HepG2 (cell line): ENCODE results near the gene DLX6. TPM values are rescaled to one million over a fixed set of nuclear protein-coding genes. Genes with fewer than 3 reads are reported as not detected.

Experiments used
- BRCA1 ChIP-seq: sonication (generic); formaldehyde crosslinking; IDR thresholded peaks from 2 replicates; pipeline ENCODE4 v1.4.0; 2020; ENCODE audit warnings: missing genetic modification reagents
- EHMT2 ChIP-seq: fragments of 200-600 bp; sonication (generic); IDR thresholded peaks from 2 replicates; pipeline ENCODE4 v1.7.0; 2017; ENCODE audit warnings: antibody characterized with exemption, low read depth, low read length, borderline replicate concordance
- HDAC2 ChIP-seq: sonication (generic); formaldehyde crosslinking; IDR thresholded peaks from 2 replicates; pipeline ENCODE4 v1.4.0; 2020; ENCODE audit warnings: missing genetic modification reagents
- IRF2 ChIP-seq: IDR thresholded peaks from 2 replicates; pipeline ENCODE4 v1.6.1; 2018; ENCODE audit warnings: missing genetic modification reagents, missing compliant biosample characterization
- ISX ChIP-seq: sonication (generic); formaldehyde crosslinking; conservative IDR thresholded peaks from 2 replicates; pipeline ENCODE4 v1.5.0; 2020; ENCODE audit warnings: missing genetic modification reagents
- KDM1A ChIP-seq: IDR thresholded peaks from 2 replicates; pipeline ENCODE4 v1.6.1; 2016; ENCODE audit warnings: missing compliant biosample characterization
- KDM3A ChIP-seq: IDR thresholded peaks from 2 replicates; pipeline ENCODE4 v1.6.1; 2018; ENCODE audit warnings: low read depth, missing compliant biosample characterization
- KDM4B ChIP-seq: sonication (generic); formaldehyde crosslinking; IDR thresholded peaks from 2 replicates; pipeline ENCODE4 v1.4.0; 2020; ENCODE audit warnings: missing genetic modification reagents
- KDM5B ChIP-seq: sonication (generic); formaldehyde crosslinking; IDR thresholded peaks from 2 replicates; pipeline ENCODE4 v1.4.0; 2020; ENCODE audit warnings: missing genetic modification reagents, mild to moderate bottlenecking, borderline replicate concordance
- KLF11 ChIP-seq: IDR thresholded peaks from 2 replicates; pipeline ENCODE4 v1.6.1; 2016; ENCODE audit warnings: missing compliant biosample characterization
- MED13 ChIP-seq: sonication (generic); formaldehyde crosslinking; IDR thresholded peaks from 2 replicates; pipeline ENCODE4 v1.5.0; 2020; ENCODE audit warnings: missing genetic modification reagents
- MTF1 ChIP-seq: sonication (generic); formaldehyde crosslinking; IDR thresholded peaks from 2 replicates; pipeline ENCODE4 v1.5.0; 2020; ENCODE audit warnings: missing genetic modification reagents
- RBM39 ChIP-seq: fragments of 200-400 bp; formaldehyde crosslinking; IDR thresholded peaks from one replicate; pipeline ENCODE4 v1.6.1; 2018; ENCODE audit warnings: antibody characterized with exemption, mild to moderate bottlenecking, low read depth, low read length; ENCODE audit not compliant: poor library complexity, severe bottlenecking
- REPIN1 ChIP-seq: sonication (generic); formaldehyde crosslinking; IDR thresholded peaks from 2 replicates; pipeline ENCODE4 v1.8.0; 2022; ENCODE audit warnings: missing genetic modification reagents, low read depth, mild to moderate bottlenecking, borderline replicate concordance
- RFX1 ChIP-seq: fragments of 450-650 bp; IDR thresholded peaks from 2 replicates; pipeline ENCODE4 v1.6.1; 2017
- SIN3B ChIP-seq: fragments of 150-350 bp; IDR thresholded peaks from 2 replicates; pipeline ENCODE4 v1.6.1; 2014; ENCODE audit warnings: low read length
- XRCC5 ChIP-seq: fragments of 200-400 bp; formaldehyde crosslinking; optimal IDR thresholded peaks from 2 replicates; pipeline ENCODE3; 2017; ENCODE audit warnings: mild to moderate bottlenecking, low read length
- ZNF205 ChIP-seq: IDR thresholded peaks from 2 replicates; pipeline ENCODE4 v1.6.1; 2018; ENCODE audit warnings: missing biosample characterization, missing genetic modification reagents
- ZNF367 ChIP-seq: sonication (generic); formaldehyde crosslinking; IDR thresholded peaks from 2 replicates; pipeline ENCODE4 v1.4.0; 2020; ENCODE audit warnings: missing genetic modification reagents, borderline replicate concordance
- ZNF562 ChIP-seq: sonication (generic); formaldehyde crosslinking; IDR thresholded peaks from 2 replicates; pipeline ENCODE4 v1.8.0; 2022; ENCODE audit warnings: missing genetic modification reagents, borderline replicate concordance
- ZNF564 ChIP-seq: sonication (generic); formaldehyde crosslinking; IDR thresholded peaks from 2 replicates; pipeline ENCODE4 v1.8.1; 2023; ENCODE audit warnings: mild to moderate bottlenecking, missing genetic modification reagents
- ZNF780A ChIP-seq: sonication (generic); formaldehyde crosslinking; IDR thresholded peaks from 2 replicates; pipeline ENCODE4 v1.8.0; 2022; ENCODE audit warnings: mild to moderate bottlenecking, missing genetic modification reagents, moderate library complexity
- ZNF782 ChIP-seq: sonication (generic); formaldehyde crosslinking; IDR thresholded peaks from 2 replicates; pipeline ENCODE4 v1.4.0; 2020; ENCODE audit warnings: missing genetic modification reagents, mild to moderate bottlenecking, borderline replicate concordance
- polyA plus RNA-seq, 8 experiments: library from polyadenylated mRNA; depleted of rRNA in 3 of 8; stranded (reverse) in 7 of 8; unstranded in 1 of 8; fragments of >200 nt; fragmentation: Illumina TruSeq in 4 of 8; extraction: Trizol in 4 of 8; gene quantifications; 2 replicates each; pipeline versions ENCODE4 v1.2.1 to v1.2.3, GENCODE V29; 2011 to 2016; ENCODE audit warnings: low read depth in 4 of 8, missing spikeins in 1 of 8, mixed read lengths in 1 of 8; ENCODE audit not compliant: insufficient read depth in 1 of 8
- total RNA-seq, 5 experiments: library from RNA; depleted of rRNA; stranded (reverse); fragments of >200 nt; fragmentation: Illumina TruSeq; extraction: Trizol; gene quantifications; 2 replicates each; pipeline ENCODE4 v1.2.3, GENCODE V29; 2016; ENCODE audit warnings: low read depth in 1 of 5
- TF ChIP-seq, protein P1 (sequence below): sonication (generic); formaldehyde crosslinking; conservative IDR thresholded peaks from 2 replicates; pipeline ENCODE4 v1.8.0; 2022; ENCODE audit warnings: missing genetic modification reagents
- TF ChIP-seq, protein P2 (sequence below): sonication (generic); formaldehyde crosslinking; IDR thresholded peaks from 2 replicates; pipeline ENCODE4 v1.5.1; 2020; ENCODE audit warnings: missing genetic modification reagents, mild to moderate bottlenecking, borderline replicate concordance
- TF ChIP-seq, protein P3 (sequence below): sonication (generic); formaldehyde crosslinking; IDR thresholded peaks from 2 replicates; pipeline ENCODE4 v1.9.0; 2022; ENCODE audit warnings: missing genetic modification reagents, mild to moderate bottlenecking, borderline replicate concordance
- TF ChIP-seq, protein P4 (sequence below): sonication (generic); formaldehyde crosslinking; IDR thresholded peaks from 2 replicates; pipeline ENCODE4 v1.8.0; 2022; ENCODE audit warnings: mild to moderate bottlenecking, missing genetic modification reagents, moderate library complexity

DLX6 gene
- total and polyA plus RNA-seq, 2 of the 13 experiments (the other 11 are each of a cell fraction or from before 2014, with no cell fraction given): 3.5 to 5.5 TPM

DNA sequence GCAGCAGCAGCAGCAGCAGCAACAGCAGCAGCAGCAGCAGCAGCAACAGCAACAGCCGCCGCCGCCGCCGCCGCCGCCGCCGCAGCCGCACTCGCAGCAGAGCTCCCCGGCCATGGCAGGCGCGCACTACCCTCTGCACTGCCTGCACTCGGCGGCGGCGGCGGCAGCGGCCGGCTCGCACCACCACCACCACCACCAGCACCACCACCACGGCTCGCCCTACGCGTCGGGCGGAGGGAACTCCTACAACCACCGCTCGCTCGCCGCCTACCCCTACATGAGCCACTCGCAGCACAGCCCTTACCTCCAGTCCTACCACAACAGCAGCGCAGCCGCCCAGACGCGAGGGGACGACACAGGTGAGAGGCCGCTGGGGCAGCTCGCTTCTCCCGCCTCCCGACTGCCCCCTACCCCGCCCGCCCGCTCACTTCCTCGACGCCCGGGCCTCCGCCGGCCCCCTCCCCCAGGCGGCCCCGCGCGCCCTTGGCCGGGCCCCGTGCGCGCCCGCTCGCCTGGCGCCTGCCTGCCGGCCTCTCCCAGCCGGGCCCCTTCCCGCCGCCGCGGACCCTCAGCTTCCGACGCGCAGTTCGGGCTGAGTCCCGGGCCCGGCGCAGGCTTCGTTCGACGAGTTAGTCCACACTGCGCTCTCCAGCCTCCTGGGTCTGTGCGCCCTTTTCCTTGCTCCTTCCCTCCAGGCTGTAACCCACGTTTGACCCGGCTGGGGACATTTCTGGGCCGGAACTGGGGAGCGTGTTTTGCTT, 882 bp downstream of the DLX6 start (continued):
- peak; percentile 77; the same call in 1 of the 2 replicates for TF ChIP-seq KDM5B
- TF ChIP-seq, protein P1, sequence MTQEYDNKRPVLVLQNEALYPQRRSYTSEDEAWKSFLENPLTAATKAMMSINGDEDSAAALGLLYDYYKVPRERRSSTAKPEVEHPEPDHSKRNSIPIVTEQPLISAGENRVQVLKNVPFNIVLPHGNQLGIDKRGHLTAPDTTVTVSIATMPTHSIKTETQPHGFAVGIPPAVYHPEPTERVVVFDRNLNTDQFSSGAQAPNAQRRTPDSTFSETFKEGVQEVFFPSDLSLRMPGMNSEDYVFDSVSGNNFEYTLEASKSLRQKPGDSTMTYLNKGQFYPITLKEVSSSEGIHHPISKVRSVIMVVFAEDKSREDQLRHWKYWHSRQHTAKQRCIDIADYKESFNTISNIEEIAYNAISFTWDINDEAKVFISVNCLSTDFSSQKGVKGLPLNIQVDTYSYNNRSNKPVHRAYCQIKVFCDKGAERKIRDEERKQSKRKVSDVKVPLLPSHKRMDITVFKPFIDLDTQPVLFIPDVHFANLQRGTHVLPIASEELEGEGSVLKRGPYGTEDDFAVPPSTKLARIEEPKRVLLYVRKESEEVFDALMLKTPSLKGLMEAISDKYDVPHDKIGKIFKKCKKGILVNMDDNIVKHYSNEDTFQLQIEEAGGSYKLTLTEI (CRISPR knock-in tag): no peak; the same call in 1 of the 2 replicates
- no peak; the same call in 1 of the 2 replicates for TF ChIP-seq ZNF562
- TF ChIP-seq ZNF367 (CRISPR knock-in tag): no peak; the same call in 1 of the 2 replicates
- TF ChIP-seq, protein P2, sequence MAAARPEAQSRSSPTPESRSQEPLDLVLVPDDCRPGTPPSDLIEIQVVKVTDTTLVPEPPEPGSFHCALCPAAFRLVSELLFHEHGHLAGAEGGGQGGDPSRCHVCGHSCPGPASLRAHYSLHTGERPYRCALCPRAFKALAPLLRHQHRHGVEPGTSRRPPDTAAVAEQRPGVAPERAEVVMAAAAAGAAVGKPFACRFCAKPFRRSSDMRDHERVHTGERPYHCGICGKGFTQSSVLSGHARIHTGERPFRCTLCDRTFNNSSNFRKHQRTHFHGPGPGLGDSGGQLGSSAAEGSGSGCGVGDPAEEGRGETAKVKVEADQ (CRISPR knock-in tag): no peak
- TF ChIP-seq BRCA1 (CRISPR knock-in tag): no peak
- 0 out of 2 replicates have a peak, but pooled peaks have one; percentile 13 for TF ChIP-seq ZNF564 (CRISPR knock-in tag)
- TF ChIP-seq ISX (CRISPR knock-in tag): no peak
- TF ChIP-seq KDM4B (CRISPR knock-in tag): no peak
- no peak for TF ChIP-seq RFX1
- TF ChIP-seq ZNF782 (CRISPR knock-in tag): no peak
- no peak for TF ChIP-seq KLF11 (CRISPR knock-in tag)
- TF ChIP-seq ZNF205 (CRISPR knock-in tag): no peak
- 0 out of 2 replicates have a peak, but pooled peaks have one; percentile 24 for TF ChIP-seq IRF2
- no peak for TF ChIP-seq MTF1 (CRISPR knock-in tag)
- TF ChIP-seq REPIN1 (CRISPR knock-in tag): 0 out of 2 replicates have a peak, but pooled peaks have one; percentile 17
- no peak for TF ChIP-seq SIN3B
- no peak for TF ChIP-seq EHMT2
- no peak for TF ChIP-seq KDM3A (CRISPR knock-in tag)
- TF ChIP-seq, protein P3, sequence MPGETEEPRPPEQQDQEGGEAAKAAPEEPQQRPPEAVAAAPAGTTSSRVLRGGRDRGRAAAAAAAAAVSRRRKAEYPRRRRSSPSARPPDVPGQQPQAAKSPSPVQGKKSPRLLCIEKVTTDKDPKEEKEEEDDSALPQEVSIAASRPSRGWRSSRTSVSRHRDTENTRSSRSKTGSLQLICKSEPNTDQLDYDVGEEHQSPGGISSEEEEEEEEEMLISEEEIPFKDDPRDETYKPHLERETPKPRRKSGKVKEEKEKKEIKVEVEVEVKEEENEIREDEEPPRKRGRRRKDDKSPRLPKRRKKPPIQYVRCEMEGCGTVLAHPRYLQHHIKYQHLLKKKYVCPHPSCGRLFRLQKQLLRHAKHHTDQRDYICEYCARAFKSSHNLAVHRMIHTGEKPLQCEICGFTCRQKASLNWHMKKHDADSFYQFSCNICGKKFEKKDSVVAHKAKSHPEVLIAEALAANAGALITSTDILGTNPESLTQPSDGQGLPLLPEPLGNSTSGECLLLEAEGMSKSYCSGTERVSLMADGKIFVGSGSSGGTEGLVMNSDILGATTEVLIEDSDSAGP (CRISPR knock-in tag): no peak; the same call in 1 of the 2 replicates
- TF ChIP-seq KDM1A: no peak
- TF ChIP-seq XRCC5: peak; percentile 17
- TF ChIP-seq, protein P4, sequence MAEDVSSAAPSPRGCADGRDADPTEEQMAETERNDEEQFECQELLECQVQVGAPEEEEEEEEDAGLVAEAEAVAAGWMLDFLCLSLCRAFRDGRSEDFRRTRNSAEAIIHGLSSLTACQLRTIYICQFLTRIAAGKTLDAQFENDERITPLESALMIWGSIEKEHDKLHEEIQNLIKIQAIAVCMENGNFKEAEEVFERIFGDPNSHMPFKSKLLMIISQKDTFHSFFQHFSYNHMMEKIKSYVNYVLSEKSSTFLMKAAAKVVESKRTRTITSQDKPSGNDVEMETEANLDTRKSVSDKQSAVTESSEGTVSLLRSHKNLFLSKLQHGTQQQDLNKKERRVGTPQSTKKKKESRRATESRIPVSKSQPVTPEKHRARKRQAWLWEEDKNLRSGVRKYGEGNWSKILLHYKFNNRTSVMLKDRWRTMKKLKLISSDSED (CRISPR knock-in tag): no peak
- TF ChIP-seq ZNF780A (CRISPR knock-in tag): no peak
- 0 out of 2 replicates have a peak, but pooled peaks have one; percentile 19 for TF ChIP-seq HDAC2 (CRISPR knock-in tag)
- no peak for TF ChIP-seq MED13 (CRISPR knock-in tag)
- TF ChIP-seq RBM39: peak; percentile 67
